Omental fat pad (tissue), 4 donors: ENCODE data around the gene PFKL. TPM values are rescaled to one million over a fixed set of nuclear protein-coding genes. Genes with fewer than 3 reads are reported as not detected.

ENCODE experiments used
- ATAC-seq: fragments of 150-250 bp; one replicate; pipeline ENCODE4 v1.9.1; 2016; ENCODE audit warnings: mild to moderate bottlenecking, moderate library complexity; ENCODE audit not compliant: low FRiP score
- DNase-seq: peaks from one replicate; pipeline ENCODE4 v3.0.0-alpha.2; 2019; ENCODE audit warnings: low spot score
- total RNA-seq, 4 donors: library from RNA; depleted of rRNA; stranded (reverse); fragments of >200 nt; gene quantifications; one replicate each; pipeline ENCODE4 v1.1.0, GENCODE V29; 2016
- TF ChIP-seq, protein P1 (sequence below), 3 donors: fragments of 450-650 bp; IDR thresholded peaks; one replicate each; pipeline ENCODE4 v1.5.1; 2016 to 2017; ENCODE audit warnings: antibody characterized with exemption in 3 of 3, mild to moderate bottlenecking in 3 of 3, moderate library complexity in 2 of 3

PFKL gene
- total RNA-seq, 4 donors from 2014 or later = 75.7 to 114 (median 104) TPM

DNA sequence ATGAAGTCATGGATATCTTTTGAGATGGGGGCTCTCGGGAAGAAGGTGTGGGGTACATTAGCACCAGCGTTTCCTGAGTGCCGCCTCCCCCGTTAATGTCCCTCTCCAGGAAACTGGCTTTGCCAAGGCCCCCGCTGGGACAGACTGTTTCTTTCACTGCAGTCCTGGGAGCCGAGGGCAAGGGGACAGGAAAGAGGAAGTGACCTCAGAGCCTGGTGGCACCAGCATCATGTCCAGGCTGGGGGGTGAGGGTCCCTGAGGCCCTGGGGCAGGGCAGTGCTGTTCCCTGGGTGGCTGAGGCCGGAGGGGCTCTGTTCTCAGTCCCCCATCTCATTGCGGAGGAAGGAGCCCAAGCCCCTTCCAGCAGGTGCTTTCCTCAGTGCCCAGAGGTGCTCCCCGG lies 5.8 kb downstream of the PFKL start:
- no peak for ATAC-seq
- DNase-seq = no peak
- TF ChIP-seq, protein P1, sequence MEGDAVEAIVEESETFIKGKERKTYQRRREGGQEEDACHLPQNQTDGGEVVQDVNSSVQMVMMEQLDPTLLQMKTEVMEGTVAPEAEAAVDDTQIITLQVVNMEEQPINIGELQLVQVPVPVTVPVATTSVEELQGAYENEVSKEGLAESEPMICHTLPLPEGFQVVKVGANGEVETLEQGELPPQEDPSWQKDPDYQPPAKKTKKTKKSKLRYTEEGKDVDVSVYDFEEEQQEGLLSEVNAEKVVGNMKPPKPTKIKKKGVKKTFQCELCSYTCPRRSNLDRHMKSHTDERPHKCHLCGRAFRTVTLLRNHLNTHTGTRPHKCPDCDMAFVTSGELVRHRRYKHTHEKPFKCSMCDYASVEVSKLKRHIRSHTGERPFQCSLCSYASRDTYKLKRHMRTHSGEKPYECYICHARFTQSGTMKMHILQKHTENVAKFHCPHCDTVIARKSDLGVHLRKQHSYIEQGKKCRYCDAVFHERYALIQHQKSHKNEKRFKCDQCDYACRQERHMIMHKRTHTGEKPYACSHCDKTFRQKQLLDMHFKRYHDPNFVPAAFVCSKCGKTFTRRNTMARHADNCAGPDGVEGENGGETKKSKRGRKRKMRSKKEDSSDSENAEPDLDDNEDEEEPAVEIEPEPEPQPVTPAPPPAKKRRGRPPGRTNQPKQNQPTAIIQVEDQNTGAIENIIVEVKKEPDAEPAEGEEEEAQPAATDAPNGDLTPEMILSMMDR (IDR thresholded peaks at IDR 0.05) = no peak

DNA sequence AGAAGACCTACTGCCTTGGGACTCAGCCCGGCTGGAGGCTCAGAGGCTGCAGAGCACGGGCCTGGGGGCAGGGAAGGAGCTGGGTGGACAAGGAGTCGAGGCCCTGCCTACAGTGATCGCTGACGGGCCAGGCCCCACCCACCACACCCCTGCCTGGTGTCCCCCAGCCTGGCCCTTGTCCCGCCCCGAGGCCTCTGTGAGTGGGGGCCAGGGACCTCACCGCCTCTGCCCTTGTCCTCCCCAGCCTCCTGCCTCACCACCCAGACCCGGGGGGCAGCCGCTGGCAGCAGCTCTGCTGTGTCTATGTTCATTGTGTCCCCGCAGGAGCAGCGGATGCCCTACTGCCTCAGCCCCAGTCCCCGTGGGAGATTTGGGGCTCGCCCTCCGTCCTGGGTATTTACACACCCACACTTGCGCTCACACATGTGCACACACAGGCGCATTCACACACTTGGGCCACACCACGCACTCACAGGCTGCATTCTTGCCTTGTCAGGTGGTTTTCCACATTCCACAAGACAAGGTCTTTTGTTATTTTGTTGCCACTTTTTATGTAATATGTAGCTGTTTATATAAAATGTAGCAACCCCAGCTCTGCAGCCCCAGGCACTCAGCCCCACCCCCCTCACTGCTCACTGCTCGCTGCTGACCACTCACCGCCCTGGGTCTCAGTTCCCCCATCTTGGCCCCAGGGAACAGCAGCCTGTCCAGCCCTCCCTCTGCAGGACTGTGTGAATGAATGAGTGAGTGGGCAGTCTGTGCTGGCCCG lies 7.3 kb downstream of the PFKL start:
- ATAC-seq = no peak
- TF ChIP-seq, protein P1 (IDR thresholded peaks at IDR 0.05) = no peak
- DNase-seq = no peak

DNA sequence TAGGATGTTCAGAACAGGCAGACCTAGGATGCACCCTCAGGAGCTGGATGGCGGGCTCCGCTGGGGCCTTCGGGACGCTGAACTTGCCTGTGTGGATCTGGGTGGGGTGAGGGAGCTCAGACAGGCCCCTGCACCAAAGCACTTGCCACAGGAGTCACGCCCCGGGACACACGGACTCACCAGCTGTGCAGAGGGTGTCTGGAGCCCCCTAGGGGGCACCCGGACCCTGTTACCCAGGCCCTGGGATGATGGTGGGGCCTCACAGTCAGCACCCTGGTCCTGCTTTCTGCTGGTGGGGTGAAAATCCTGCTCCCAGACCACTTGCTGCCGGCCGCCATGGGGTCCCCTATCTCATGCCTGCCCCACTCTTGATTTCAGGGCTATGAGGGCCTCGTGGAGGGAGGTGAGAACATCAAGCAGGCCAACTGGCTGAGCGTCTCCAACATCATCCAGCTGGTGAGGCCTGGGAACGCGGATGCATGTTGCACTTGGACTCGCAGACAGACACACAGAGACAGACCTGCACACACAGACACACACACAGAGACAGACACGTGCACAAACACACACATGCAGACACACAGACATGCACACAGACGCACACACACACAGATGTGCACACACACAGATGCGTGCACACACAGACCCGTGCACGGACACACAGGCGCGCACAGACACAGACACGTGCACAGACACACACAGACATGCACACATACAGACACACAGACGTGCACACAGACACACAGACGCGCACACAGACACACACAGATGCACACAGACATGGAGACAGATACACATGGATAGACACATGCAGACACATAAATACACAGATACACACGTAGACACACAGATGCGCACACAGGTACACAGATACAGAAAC lies 11.0 kb downstream of the PFKL start:
- no peak for ATAC-seq
- no peak for DNase-seq
- TF ChIP-seq, protein P1 (IDR thresholded peaks at IDR 0.05) = no peak

DNA sequence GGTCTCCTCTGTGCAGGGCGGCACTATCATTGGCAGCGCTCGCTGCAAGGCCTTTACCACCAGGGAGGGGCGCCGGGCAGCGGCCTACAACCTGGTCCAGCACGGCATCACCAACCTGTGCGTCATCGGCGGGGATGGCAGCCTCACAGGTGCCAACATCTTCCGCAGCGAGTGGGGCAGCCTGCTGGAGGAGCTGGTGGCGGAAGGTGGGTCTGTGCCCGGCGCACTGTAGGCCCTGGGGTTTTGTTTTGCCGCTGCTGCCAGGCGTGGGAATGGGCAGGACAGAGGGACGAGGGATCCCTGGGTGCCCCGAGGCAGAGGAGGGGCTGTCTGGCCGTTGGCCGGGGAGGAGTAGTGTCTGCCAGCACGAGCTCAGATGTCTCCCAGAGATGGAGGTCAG lies 12.2 kb downstream of the PFKL start:
- ATAC-seq (no peak), DNase-seq (no peak)
- TF ChIP-seq, protein P1 (IDR thresholded peaks at IDR 0.05) = no peak

DNA sequence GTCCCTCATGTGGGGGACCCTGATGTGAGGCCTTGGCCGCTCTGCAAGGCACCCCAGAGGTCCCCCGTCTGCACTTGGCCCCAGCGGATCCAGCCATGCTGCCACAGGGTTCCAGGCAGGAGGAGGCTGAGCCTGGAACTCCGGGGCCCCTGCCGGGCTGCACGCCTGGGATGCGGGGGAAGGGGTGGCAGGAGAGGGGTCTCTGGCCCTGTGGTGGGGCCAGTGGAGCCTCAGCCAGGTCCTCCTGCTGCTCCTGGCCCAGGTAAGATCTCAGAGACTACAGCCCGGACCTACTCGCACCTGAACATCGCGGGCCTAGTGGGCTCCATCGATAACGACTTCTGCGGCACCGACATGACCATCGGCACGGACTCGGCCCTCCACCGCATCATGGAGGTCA lies 12.9 kb downstream of the PFKL start:
- ATAC-seq = no peak
- no peak for DNase-seq
- TF ChIP-seq, protein P1 (IDR thresholded peaks at IDR 0.05) = no peak

DNA sequence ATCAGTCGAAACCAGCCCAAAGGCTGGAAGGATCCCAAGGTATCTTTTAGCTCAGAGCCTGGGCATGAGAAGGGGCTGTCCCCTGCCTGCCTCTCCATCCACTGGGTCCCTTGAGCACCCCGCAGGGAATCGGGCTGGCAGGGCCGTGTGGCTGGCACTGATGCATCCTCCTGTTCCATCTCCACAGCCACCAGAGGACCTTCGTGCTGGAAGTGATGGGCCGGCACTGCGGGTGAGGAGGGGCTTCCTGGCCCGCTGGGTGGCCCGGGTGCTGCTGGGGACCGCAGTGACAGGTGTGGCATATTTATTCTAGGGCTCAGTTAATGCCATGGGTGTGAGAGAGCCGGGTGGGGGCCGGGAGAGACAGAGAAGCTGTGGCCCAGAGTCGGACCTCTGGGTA lies 13.6 kb downstream of the PFKL start:
- TF ChIP-seq, protein P1 (IDR thresholded peaks at IDR 0.05) = no peak
- no peak for DNase-seq
- ATAC-seq = no peak
